ENCODE measurements around the gene MGLL. TPM values are rescaled to one million over a fixed set of nuclear protein-coding genes. Genes with fewer than 3 reads are reported as not detected.

Gene MGLL
- total RNA-seq, 1 experiment from 2014 or later, result 6.8 TPM

DNA sequence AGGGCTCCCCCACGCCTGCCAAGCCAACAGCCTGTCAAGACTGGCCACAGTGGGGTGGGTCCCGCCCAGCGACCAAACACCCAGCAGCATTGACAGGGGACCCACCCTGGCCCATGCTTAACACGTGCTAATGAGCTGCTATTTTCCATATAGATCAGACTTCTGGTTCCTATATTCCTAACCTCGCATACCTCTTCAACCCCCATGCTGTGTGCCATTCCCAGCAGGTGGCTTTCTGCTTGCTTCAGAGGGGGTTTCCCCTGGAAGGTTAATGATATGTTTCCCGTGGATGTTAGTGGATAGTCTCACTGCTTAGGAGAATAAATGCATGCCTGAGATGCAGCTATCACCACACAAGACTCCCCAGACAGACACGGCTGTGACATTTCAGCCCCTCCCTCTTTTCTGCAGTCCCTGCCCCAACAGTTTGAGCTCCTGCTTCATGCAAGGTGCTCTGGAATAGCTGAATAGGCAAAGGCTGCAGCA lies 37.9 kb upstream of the MGLL start (continued):
- TF ChIP-seq, protein P1, sequence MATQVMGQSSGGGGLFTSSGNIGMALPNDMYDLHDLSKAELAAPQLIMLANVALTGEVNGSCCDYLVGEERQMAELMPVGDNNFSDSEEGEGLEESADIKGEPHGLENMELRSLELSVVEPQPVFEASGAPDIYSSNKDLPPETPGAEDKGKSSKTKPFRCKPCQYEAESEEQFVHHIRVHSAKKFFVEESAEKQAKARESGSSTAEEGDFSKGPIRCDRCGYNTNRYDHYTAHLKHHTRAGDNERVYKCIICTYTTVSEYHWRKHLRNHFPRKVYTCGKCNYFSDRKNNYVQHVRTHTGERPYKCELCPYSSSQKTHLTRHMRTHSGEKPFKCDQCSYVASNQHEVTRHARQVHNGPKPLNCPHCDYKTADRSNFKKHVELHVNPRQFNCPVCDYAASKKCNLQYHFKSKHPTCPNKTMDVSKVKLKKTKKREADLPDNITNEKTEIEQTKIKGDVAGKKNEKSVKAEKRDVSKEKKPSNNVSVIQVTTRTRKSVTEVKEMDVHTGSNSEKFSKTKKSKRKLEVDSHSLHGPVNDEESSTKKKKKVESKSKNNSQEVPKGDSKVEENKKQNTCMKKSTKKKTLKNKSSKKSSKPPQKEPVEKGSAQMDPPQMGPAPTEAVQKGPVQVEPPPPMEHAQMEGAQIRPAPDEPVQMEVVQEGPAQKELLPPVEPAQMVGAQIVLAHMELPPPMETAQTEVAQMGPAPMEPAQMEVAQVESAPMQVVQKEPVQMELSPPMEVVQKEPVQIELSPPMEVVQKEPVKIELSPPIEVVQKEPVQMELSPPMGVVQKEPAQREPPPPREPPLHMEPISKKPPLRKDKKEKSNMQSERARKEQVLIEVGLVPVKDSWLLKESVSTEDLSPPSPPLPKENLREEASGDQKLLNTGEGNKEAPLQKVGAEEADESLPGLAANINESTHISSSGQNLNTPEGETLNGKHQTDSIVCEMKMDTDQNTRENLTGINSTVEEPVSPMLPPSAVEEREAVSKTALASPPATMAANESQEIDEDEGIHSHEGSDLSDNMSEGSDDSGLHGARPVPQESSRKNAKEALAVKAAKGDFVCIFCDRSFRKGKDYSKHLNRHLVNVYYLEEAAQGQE (IDR thresholded peaks at IDR 0.05; ENCODE audit: low read depth), result no peak
- no peak for TF ChIP-seq ZNF274 (IDR thresholded peaks at IDR 0.05; ENCODE audit: low read depth, low read length)
- TF ChIP-seq, protein P2, sequence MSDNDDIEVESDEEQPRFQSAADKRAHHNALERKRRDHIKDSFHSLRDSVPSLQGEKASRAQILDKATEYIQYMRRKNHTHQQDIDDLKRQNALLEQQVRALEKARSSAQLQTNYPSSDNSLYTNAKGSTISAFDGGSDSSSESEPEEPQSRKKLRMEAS (IDR thresholded peaks at IDR 0.05), result no peak
- no peak for TF ChIP-seq SP1 (IDR thresholded peaks at IDR 0.05; ENCODE audit: low read depth)
- TF ChIP-seq SRF (IDR thresholded peaks at IDR 0.05; ENCODE audit: low read depth), result no peak

DNA sequence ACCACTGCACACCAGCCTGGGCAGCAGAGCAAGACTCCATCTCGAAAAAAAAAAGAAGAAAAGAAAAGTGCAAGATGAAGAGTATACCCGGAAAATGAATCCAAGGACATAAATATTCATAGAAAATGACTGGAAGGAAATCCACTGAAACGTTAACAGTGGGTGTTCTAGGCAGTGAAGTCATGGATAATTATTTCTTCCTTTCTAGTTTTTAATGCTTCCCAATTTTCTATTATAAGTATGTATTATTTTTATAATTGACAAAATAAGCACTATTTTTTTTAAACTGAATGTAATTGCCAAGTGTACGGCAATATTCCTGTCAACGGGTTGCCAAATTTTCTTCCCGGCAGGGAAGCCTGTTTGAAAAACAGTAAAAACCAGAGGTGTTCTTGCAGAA lies 37.4 kb upstream of the MGLL start:
- H3K79me2 ChIP-seq (ENCODE audit: insufficient read depth, low read length), result no peaks in the 10 kb centered on the region
- TF ChIP-seq TCF7L2 (IDR thresholded peaks at IDR 0.05; ENCODE audit: borderline replicate concordance, extremely low read depth, insufficient read depth, insufficient read length) (no peak), POLR2AphosphoS5 (IDR thresholded peaks at IDR 0.05; ENCODE audit: low read depth, low read length) (no peak), YY1 (IDR thresholded peaks at IDR 0.05; ENCODE audit: extremely low read depth, insufficient replicate concordance, low read depth, low read length) (no peak), JUND (IDR thresholded peaks at IDR 0.05) (no peak), ELF1 (IDR thresholded peaks at IDR 0.05; ENCODE audit: borderline replicate concordance, low read depth) (no peak), CBX3 (IDR thresholded peaks at IDR 0.05; ENCODE audit: low read depth) (no peak), RAD21 (IDR thresholded peaks at IDR 0.05; ENCODE audit: low read depth) (no peak), ZFX (IDR thresholded peaks at IDR 0.05) (no peak)
- TF ChIP-seq, protein P3, sequence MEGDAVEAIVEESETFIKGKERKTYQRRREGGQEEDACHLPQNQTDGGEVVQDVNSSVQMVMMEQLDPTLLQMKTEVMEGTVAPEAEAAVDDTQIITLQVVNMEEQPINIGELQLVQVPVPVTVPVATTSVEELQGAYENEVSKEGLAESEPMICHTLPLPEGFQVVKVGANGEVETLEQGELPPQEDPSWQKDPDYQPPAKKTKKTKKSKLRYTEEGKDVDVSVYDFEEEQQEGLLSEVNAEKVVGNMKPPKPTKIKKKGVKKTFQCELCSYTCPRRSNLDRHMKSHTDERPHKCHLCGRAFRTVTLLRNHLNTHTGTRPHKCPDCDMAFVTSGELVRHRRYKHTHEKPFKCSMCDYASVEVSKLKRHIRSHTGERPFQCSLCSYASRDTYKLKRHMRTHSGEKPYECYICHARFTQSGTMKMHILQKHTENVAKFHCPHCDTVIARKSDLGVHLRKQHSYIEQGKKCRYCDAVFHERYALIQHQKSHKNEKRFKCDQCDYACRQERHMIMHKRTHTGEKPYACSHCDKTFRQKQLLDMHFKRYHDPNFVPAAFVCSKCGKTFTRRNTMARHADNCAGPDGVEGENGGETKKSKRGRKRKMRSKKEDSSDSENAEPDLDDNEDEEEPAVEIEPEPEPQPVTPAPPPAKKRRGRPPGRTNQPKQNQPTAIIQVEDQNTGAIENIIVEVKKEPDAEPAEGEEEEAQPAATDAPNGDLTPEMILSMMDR (IDR thresholded peaks at IDR 0.05 in 2 of 3, conservative IDR thresholded peaks at IDR 0.05 in 1 of 3; ENCODE audit: borderline replicate concordance in 1 of 3, insufficient read depth in 1 of 3, low read depth in 2 of 3, low read length in 2 of 3), result no peak
- TF ChIP-seq, protein P4, sequence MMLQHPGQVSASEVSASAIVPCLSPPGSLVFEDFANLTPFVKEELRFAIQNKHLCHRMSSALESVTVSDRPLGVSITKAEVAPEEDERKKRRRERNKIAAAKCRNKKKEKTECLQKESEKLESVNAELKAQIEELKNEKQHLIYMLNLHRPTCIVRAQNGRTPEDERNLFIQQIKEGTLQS (IDR thresholded peaks at IDR 0.05), result no peak
- no peak overlapping the region for H3K9ac ChIP-seq (ENCODE audit: low read length)
- no peak overlapping the region for H3K27ac ChIP-seq (ENCODE audit: low read depth, low read length)
- RAD21 ChIA-PET (ENCODE audit: low non-redundant PET in 1 of 2, low total read pairs in 2 of 2, uncharacterized antibody in 2 of 2, unreplicated experiment in 2 of 2), result no interaction called here
- intact Hi-C loops (cut with micrococcal nuclease), result no loop called here
- BruUV-seq (replicated peaks), result no TSS peak
- H3K4me1 ChIP-seq (ENCODE audit: control insufficient read depth in 1 of 2, insufficient read depth in 2 of 2, low read length in 2 of 2), result no peaks in the 10 kb centered on the region
- CTCF ChIA-PET, result no interaction called here
- POLR2A ChIA-PET, result no interaction called here
- H4K20me1 ChIP-seq (ENCODE audit: insufficient read depth), result no peaks in the 10 kb centered on the region
- no peaks in the 10 kb centered on the region for H3K9me2 ChIP-seq (ENCODE audit: insufficient read depth)
- H3K36me3 ChIP-seq (ENCODE audit: control insufficient read depth in 1 of 2, insufficient read depth in 2 of 2, low read length in 2 of 2), result no peaks in the 10 kb centered on the region
- DNase-seq (ENCODE audit: low read depth, low spot score) (no peak), ATAC-seq (no peak)
- no peak overlapping the region for H3K4me3 ChIP-seq (replicated peaks in 1 of 2; ENCODE audit: low read depth in 1 of 2, low read length in 2 of 2)
- H3K4me2 ChIP-seq (ENCODE audit: low read length), result no peak overlapping the region
- no peak overlapping the region for H2AFZ ChIP-seq (ENCODE audit: low read depth, low read length, poor library complexity, severe bottlenecking)
- H3K27me3 ChIP-seq (ENCODE audit: insufficient read depth, low read length), result no peaks in the 10 kb centered on the region
- no peaks in the 10 kb centered on the region for H3K9me3 ChIP-seq (ENCODE audit: control insufficient read depth in 1 of 2, insufficient read depth in 1 of 2, low read depth in 1 of 2, low read length in 2 of 2)
